Measurements from ENCODE around the gene ZDHHC7.

DNA sequence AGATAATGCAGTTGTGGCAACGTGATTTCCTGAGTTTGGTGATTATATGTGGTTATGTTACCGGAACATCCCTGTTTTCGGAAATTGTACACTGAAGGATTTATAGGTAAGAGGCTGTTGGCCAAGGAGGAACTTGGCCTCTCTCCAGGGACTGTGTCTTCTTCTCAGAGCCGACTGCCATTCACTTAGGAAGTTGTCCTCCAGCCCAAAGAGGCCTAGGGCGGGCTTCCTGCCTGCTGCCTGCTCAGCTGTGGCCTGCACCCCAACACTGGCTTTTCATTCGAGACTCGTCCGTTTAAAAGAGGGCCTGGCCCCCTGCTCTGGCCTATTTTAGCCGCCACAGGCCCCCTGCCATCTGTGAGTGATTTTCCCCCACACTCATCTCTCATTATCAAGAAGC is 64.3 kb downstream of the ZDHHC7 start:
- no peak for TF ChIP-seq EZH2phosphoT487 (IDR thresholded peaks at IDR 0.05; ENCODE audit: insufficient read depth, low read depth)
- TF ChIP-seq EZH2 (IDR thresholded peaks at IDR 0.05; ENCODE audit: insufficient read depth, poor library complexity, severe bottlenecking), result no peak
